SK-N-SH (cell line): Measurements from ENCODE around the gene OXT. TPM values are rescaled to one million over a fixed set of nuclear protein-coding genes. Genes with fewer than 3 reads are reported as not detected.

Source experiments
- CTCF ChIA-PET: fragments of 300-600, 350-600 bp; formaldehyde crosslinking; extraction: SDS; loops from one replicate; lab custom pipeline; 2021; lab: Yijun Ruan, JAX
- POLR2A ChIA-PET: fragments of 350-600 bp; sonication (Branson Sonifier 250); formaldehyde crosslinking; extraction: SDS; loops from one replicate; lab custom pipeline; 2020; ENCODE audit warnings: antibody characterized with exemption, inconsistent platforms; lab: Yijun Ruan, JAX
- DNase-seq: peaks from one replicate; pipeline ENCODE4 v3.0.0; 2012
- H2AFZ ChIP-seq: fragments of 200-600 bp; sonication (generic); 2 replicates; pipeline ENCODE4 v1.8.1; 2016; ENCODE audit warnings: antibody characterized with exemption, mild to moderate bottlenecking, low read depth
- H3F3A ChIP-seq: fragments of 200-600 bp; sonication (generic); replicated peaks from 2 replicates; pipeline ENCODE3; 2016; ENCODE audit warnings: antibody characterized with exemption, mild to moderate bottlenecking; ENCODE audit not compliant: insufficient read depth
- H3K27ac ChIP-seq, 2 experiments: fragments of 200-500 bp in 1 of 2; fragments of 200-600 bp in 1 of 2; sonication (Bioruptor generic) in 1 of 2; sonication (generic), shearing (Covaris generic) in 1 of 2; 2 replicates each; pipeline versions ENCODE4 v1.5.1 to v1.6.1; 2014 to 2016; ENCODE audit warnings: low read depth in 2 of 2, inconsistent platforms in 1 of 2, low read length in 1 of 2, mild to moderate bottlenecking in 1 of 2, mixed read lengths in 1 of 2
- H3K27me3 ChIP-seq: fragments of 200-600 bp; sonication (generic), shearing (Covaris generic); 2 replicates; pipeline ENCODE4 v1.6.1; 2016; ENCODE audit warnings: mixed run types; ENCODE audit not compliant: insufficient read depth
- H3K36me3 ChIP-seq, 2 experiments: fragments of 200-500 bp in 1 of 2; fragments of 200-600 bp in 1 of 2; sonication (Bioruptor generic) in 1 of 2; sonication (generic) in 1 of 2; replicated peaks in 1 of 2; 2 replicates each; pipeline versions ENCODE3 to v1.5.1; 2014 to 2016; ENCODE audit warnings: low read length in 1 of 2, mild to moderate bottlenecking in 1 of 2; ENCODE audit not compliant: insufficient read depth in 2 of 2, control insufficient read depth in 1 of 2
- H3K4me1 ChIP-seq, 2 experiments: fragments of 200-500 bp in 1 of 2; fragments of 200-600 bp in 1 of 2; sonication (Bioruptor generic) in 1 of 2; sonication (generic), shearing (Covaris generic) in 1 of 2; 2 replicates each; pipeline versions ENCODE4 v1.5.1 to v1.6.1; 2014 to 2016; ENCODE audit warnings: low read depth in 1 of 2, low read length in 1 of 2, mixed run types in 1 of 2; ENCODE audit not compliant: insufficient read depth in 2 of 2, control insufficient read depth in 1 of 2
- H3K4me2 ChIP-seq: fragments of 200-600 bp; sonication (generic), shearing (Covaris generic); 2 replicates; pipeline ENCODE4 v1.6.1; 2017; ENCODE audit warnings: mixed run types
- H3K4me3 ChIP-seq, 2 experiments: fragments of 200-500 bp in 1 of 2; fragments of 200-600 bp in 1 of 2; sonication (Bioruptor generic) in 1 of 2; sonication (generic), shearing (Covaris generic) in 1 of 2; 2 replicates each; pipeline versions ENCODE4 v1.5.1 to v1.8.1; 2014 to 2016; ENCODE audit warnings: low read depth in 2 of 2, inconsistent platforms in 1 of 2, low read length in 1 of 2, mild to moderate bottlenecking in 1 of 2, mixed read lengths in 1 of 2, moderate library complexity in 1 of 2
- H3K79me2 ChIP-seq: fragments of 200-600 bp; sonication (generic); 2 replicates; pipeline ENCODE4 v1.8.1; 2017; ENCODE audit warnings: mild to moderate bottlenecking; ENCODE audit not compliant: insufficient read depth
- H3K9ac ChIP-seq: fragments of 200-600 bp; sonication (generic); 2 replicates; pipeline ENCODE4 v1.6.1; 2017; ENCODE audit warnings: mixed run types
- H3K9me2 ChIP-seq: fragments of 200-600 bp; sonication (generic); 2 replicates; pipeline ENCODE4 v1.6.1; 2017; ENCODE audit warnings: mixed run types
- H3K9me3 ChIP-seq: fragments of 200-600 bp; sonication (generic); 2 replicates; pipeline ENCODE4 v1.6.1; 2017; ENCODE audit warnings: mixed run types, mild to moderate bottlenecking, moderate library complexity
- H4K20me1 ChIP-seq: fragments of 200-600 bp; sonication (generic); 2 replicates; pipeline ENCODE4 v1.6.1; 2017; ENCODE audit warnings: mild to moderate bottlenecking, mixed run types; ENCODE audit not compliant: insufficient read depth
- EP300 ChIP-seq, 2 experiments: IDR thresholded peaks; 2 replicates each; pipeline versions ENCODE4 v1.4.0 to v1.6.1; 2012; ENCODE audit warnings: borderline replicate concordance in 1 of 2, low read depth in 1 of 2, low read length in 1 of 2
- POLR2AphosphoS5 ChIP-seq: IDR thresholded peaks from 2 replicates; pipeline ENCODE4 v1.6.1; 2012; ENCODE audit warnings: low read depth, low read length
- RAD21 ChIP-seq: IDR thresholded peaks from 2 replicates; pipeline ENCODE4 v1.6.1; 2012; ENCODE audit warnings: mild to moderate bottlenecking, low read length
- RCOR1 ChIP-seq: fragments of 150-350 bp; IDR thresholded peaks from 2 replicates; pipeline ENCODE4 v1.6.1; 2017; ENCODE audit warnings: antibody characterized with exemption, low read length
- SMC3 ChIP-seq: IDR thresholded peaks from 2 replicates; pipeline ENCODE4 v1.6.1; 2012; ENCODE audit warnings: low read depth, low read length, improper control_type of control experiment
- TEAD4 ChIP-seq: IDR thresholded peaks from 2 replicates; pipeline ENCODE4 v1.4.0; 2012; ENCODE audit warnings: mild to moderate bottlenecking, borderline replicate concordance; ENCODE audit not compliant: insufficient read depth
- WGBS: methylation state at CpG from one replicate; pipeline ENCODE4 v1.1.6; 2017; ENCODE audit warnings: low lambda C conversion rate; 5-methylcytosine and 5-hydroxymethylcytosine counted together
- polyA plus RNA-seq, 3 experiments: library from polyadenylated mRNA; depleted of rRNA; stranded (reverse); fragments of >200 nt; gene quantifications; 2 replicates each; pipeline ENCODE4 v1.2.3, GENCODE V29; 2012
- TF ChIP-seq, protein P1 (sequence below): IDR thresholded peaks from 2 replicates; pipeline ENCODE4 v1.4.0; 2012; ENCODE audit warnings: low read depth, borderline replicate concordance
- TF ChIP-seq, protein P2 (sequence below): IDR thresholded peaks from 2 replicates; pipeline ENCODE4; 2012
- TF ChIP-seq, protein P3 (sequence below): fragments of 200-600 bp; sonication (generic); IDR thresholded peaks from 2 replicates; pipeline ENCODE4 v1.6.1; 2017; ENCODE audit warnings: antibody characterized with exemption, mild to moderate bottlenecking, moderate library complexity

Gene OXT
- polyA plus RNA-seq, 1 of the 3 experiments (the other 2 are of a cell fraction) = not detected

DNA sequence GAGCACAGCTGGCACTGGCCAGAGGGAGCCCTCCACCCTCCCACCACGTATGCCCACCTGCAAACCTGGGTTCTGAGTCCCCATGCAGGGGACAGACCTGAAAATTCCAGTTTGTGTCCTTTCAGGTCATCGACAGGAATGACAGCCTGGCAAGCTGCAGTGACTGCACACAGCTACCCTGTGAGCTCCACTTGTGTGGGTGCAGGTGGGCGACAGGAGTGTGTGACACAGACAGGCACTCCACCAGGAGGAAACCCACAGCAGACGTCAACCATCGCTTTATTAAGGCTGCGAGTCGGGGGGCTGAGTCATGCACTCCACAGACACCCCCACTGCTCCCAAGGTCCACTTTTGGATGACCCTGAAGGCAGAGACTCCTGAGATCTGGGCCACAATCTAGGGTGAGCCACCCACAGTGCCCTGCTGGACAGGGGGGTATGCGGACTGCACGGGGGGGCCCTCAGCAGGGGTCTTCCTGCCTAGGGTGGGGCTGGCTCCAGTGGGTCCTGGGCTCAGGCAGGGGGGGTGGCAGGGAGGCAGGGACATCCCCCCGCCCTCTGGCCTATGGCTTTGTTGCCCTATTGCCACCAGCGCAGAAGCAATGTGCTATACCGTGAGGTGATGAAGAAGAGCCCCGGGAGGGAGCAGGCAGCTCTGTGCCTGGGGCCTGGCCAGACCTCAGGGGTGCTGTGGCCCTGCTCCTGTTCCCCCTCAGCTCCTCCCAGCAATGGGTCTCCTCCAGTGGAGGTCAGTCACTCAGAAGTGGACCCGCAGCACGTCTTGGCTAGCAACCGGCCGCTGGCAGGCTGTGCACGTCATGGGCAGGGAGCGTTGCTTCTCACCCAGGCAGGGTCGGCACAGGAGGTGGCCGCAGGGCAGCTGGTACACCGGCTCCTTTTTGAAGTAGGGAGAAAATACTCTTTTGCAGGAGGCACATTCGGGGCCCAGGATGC, 38.2 kb downstream of the OXT start (continued):
- TF ChIP-seq SMC3 = no peak
- TF ChIP-seq, protein P1, sequence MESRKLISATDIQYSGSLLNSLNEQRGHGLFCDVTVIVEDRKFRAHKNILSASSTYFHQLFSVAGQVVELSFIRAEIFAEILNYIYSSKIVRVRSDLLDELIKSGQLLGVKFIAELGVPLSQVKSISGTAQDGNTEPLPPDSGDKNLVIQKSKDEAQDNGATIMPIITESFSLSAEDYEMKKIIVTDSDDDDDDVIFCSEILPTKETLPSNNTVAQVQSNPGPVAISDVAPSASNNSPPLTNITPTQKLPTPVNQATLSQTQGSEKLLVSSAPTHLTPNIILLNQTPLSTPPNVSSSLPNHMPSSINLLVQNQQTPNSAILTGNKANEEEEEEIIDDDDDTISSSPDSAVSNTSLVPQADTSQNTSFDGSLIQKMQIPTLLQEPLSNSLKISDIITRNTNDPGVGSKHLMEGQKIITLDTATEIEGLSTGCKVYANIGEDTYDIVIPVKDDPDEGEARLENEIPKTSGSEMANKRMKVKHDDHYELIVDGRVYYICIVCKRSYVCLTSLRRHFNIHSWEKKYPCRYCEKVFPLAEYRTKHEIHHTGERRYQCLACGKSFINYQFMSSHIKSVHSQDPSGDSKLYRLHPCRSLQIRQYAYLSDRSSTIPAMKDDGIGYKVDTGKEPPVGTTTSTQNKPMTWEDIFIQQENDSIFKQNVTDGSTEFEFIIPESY = no peak

DNA sequence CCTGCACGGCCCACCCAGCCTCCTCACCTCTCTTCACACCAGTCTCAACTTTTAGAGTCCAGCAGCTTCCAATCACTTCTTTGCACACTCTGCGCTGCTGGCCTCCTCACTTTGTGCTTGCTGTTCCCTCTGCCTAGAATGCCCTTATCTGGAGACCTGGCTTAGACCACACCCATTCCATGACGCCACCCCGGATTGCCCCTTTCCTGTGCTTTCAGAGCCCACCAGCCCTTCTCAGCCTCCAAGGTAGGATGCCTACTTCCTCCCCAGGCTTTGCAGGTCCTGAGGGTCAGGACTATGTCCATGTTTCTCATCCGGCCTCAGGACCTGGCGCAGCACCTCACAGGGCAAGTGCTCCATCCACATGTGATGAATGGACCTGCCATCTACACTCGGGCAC, 40.1 kb downstream of the OXT start:
- ChIA-PET POLR2A (no interaction called here), CTCF (interaction anchor here (1.0 kb wide), 1 partner anchor 58 kb away, joined by 3 read pairs; no protein-coding TSS in a partner anchor)
- H3K79me2 ChIP-seq = no peaks in the 10 kb centered on the region
- H3K9me2 ChIP-seq = no peaks in the 10 kb centered on the region
- no peak for DNase-seq
- 95% methylated on average over 7 of the region's 7 CpGs for WGBS
- no peaks in the 10 kb centered on the region for H3K9me3 ChIP-seq
- H3K27ac ChIP-seq = no peak overlapping the region
- no peaks in the 10 kb centered on the region for H3K27me3 ChIP-seq
- TF ChIP-seq EP300 (IDR thresholded peaks at IDR 0.05; ENCODE audit: borderline replicate concordance in 1 of 2, low read depth in 1 of 2, low read length in 1 of 2) (no peak), RAD21 (no peak), TEAD4 (no peak), POLR2AphosphoS5 (no peak), RCOR1 (no peak)
- TF ChIP-seq, protein P2, sequence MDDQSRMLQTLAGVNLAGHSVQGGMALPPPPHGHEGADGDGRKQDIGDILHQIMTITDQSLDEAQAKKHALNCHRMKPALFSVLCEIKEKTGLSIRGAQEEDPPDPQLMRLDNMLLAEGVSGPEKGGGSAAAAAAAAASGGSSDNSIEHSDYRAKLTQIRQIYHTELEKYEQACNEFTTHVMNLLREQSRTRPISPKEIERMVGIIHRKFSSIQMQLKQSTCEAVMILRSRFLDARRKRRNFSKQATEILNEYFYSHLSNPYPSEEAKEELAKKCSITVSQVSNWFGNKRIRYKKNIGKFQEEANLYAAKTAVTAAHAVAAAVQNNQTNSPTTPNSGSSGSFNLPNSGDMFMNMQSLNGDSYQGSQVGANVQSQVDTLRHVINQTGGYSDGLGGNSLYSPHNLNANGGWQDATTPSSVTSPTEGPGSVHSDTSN = no peak
- TF ChIP-seq, protein P3, sequence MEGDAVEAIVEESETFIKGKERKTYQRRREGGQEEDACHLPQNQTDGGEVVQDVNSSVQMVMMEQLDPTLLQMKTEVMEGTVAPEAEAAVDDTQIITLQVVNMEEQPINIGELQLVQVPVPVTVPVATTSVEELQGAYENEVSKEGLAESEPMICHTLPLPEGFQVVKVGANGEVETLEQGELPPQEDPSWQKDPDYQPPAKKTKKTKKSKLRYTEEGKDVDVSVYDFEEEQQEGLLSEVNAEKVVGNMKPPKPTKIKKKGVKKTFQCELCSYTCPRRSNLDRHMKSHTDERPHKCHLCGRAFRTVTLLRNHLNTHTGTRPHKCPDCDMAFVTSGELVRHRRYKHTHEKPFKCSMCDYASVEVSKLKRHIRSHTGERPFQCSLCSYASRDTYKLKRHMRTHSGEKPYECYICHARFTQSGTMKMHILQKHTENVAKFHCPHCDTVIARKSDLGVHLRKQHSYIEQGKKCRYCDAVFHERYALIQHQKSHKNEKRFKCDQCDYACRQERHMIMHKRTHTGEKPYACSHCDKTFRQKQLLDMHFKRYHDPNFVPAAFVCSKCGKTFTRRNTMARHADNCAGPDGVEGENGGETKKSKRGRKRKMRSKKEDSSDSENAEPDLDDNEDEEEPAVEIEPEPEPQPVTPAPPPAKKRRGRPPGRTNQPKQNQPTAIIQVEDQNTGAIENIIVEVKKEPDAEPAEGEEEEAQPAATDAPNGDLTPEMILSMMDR = no peak
- peaks cover 11% of the 10 kb centered on the region for H4K20me1 ChIP-seq
- no peak overlapping the region for H3K9ac ChIP-seq
- no peak overlapping the region for H3K4me2 ChIP-seq
- no peaks in the 10 kb centered on the region for H3F3A ChIP-seq
- no peak overlapping the region for H3K4me3 ChIP-seq
- peaks cover 0 to 14% of the 10 kb centered on the region in 2 experiments for H3K36me3 ChIP-seq
- peaks cover 0 to 3% of the 10 kb centered on the region in 2 experiments; a peak in 1 of 4 replicates for H3K4me1 ChIP-seq
- H2AFZ ChIP-seq = no peak overlapping the region
